ENCODE measurements around the gene CCDC183. TPM values are rescaled to one million over a fixed set of nuclear protein-coding genes. Genes with fewer than 3 reads are reported as not detected.
"Not testable (repeated sequence)": the region's sequence is repeated elsewhere in the genome, so short reads cannot be mapped to it uniquely, and the experiment has no call there.

Gene CCDC183
- total RNA-seq, 1 donor from 2014 or later = 0.75 TPM

GRCh38 chr9:136821826-136822544 is 25.8 kb downstream of the CCDC183 start:
- ATAC-seq = no peak
- DNase-seq (ENCODE audit: low spot score) = no peak

- DNase-seq (ENCODE audit: low spot score) (no peak), ATAC-seq (no peak)
Observed at GRCh38 chr9:136823136-136824046, 27.3 kb downstream of the CCDC183 start.

GRCh38 chr9:136824496-136825225 is 28.5 kb downstream of the CCDC183 start:
- ATAC-seq (no peak), DNase-seq (ENCODE audit: low spot score) (no peak)

- ATAC-seq = no peak
Observed at GRCh38 chr9:136825295-136826187, 29.4 kb downstream of the CCDC183 start.

GRCh38 chr9:136826188-136826541 is 30.0 kb downstream of the CCDC183 start:
- no peak for DNase-seq (ENCODE audit: low spot score)

More at GRCh38 chr9:136825295-136826187, 29.4 kb downstream of the CCDC183 start:
- no peak for DNase-seq (ENCODE audit: low spot score)

GRCh38 chr9:136826703-136827582 is 30.8 kb downstream of the CCDC183 start:
- ATAC-seq (no peak), DNase-seq (ENCODE audit: low spot score) (no peak)

More at GRCh38 chr9:136826188-136826541, 30.0 kb downstream of the CCDC183 start:
- ATAC-seq = no peak

- ATAC-seq (no peak), DNase-seq (ENCODE audit: low spot score) (no peak)
Observed at GRCh38 chr9:136827794-136828473, 31.8 kb downstream of the CCDC183 start.

GRCh38 chr9:136828474-136829140 is 32.5 kb downstream of the CCDC183 start:
- no peak for DNase-seq (ENCODE audit: low spot score)
- ATAC-seq = no peak

GRCh38 chr9:136829412-136829811 is 33.3 kb downstream of the CCDC183 start:
- ATAC-seq = no peak
- no peak for DNase-seq (ENCODE audit: low spot score)

- ATAC-seq (no peak), DNase-seq (ENCODE audit: low spot score) (peak; percentile 46)
Observed at GRCh38 chr9:136829981-136830885, 34.1 kb downstream of the CCDC183 start.

GRCh38 chr9:136831002-136831719 is 35.0 kb downstream of the CCDC183 start:
- ATAC-seq (no peak), DNase-seq (ENCODE audit: low spot score) (no peak)

GRCh38 chr9:136831720-136832104 is 35.6 kb downstream of the CCDC183 start:
- ATAC-seq (no peak), DNase-seq (ENCODE audit: low spot score) (no peak)

GRCh38 chr9:136832581-136832980 is 36.4 kb downstream of the CCDC183 start:
- no peak for ATAC-seq
- DNase-seq (ENCODE audit: low spot score) = no peak

GRCh38 chr9:136833381-136834048 is 37.4 kb downstream of the CCDC183 start:
- not testable (repeated sequence) for ATAC-seq; DNase-seq (ENCODE audit: low spot score)

GRCh38 chr9:136835162-136835931 is 39.2 kb downstream of the CCDC183 start:
- DNase-seq (ENCODE audit: low spot score) (no peak), ATAC-seq (no peak)
